K562 (cell line): ENCODE measurements around the gene LUC7L. TPM values are rescaled to one million over a fixed set of nuclear protein-coding genes. Genes with fewer than 3 reads are reported as not detected.

ENCODE experiments used
- CC2D1A ChIP-seq: fragments of 450-650 bp; IDR thresholded peaks from 2 replicates; pipeline ENCODE4 v1.6.1; 2017; ENCODE audit warnings: mild to moderate bottlenecking
- CHD4 ChIP-seq: fragments of 200-600 bp; sonication (generic); IDR thresholded peaks from 3 replicates; pipeline ENCODE4 v1.6.1; 2012; ENCODE audit warnings: low read depth, mild to moderate bottlenecking, mixed read lengths, low read length, inconsistent platforms; ENCODE audit not compliant: insufficient read depth, insufficient replicate concordance, poor library complexity, severe bottlenecking
- CSDE1 ChIP-seq, 2 experiments: fragments of 450-650 bp; IDR thresholded peaks; 2 replicates each; pipeline ENCODE4 v1.6.1; 2016; ENCODE audit warnings: mild to moderate bottlenecking in 1 of 2
- DNMT1 ChIP-seq: fragments of 450-650 bp; IDR thresholded peaks from 2 replicates; pipeline ENCODE4 v1.6.1; 2016; ENCODE audit warnings: antibody characterized with exemption, mild to moderate bottlenecking
- ERF ChIP-seq: fragments of 450-650 bp; formaldehyde crosslinking; IDR thresholded peaks from 2 replicates; pipeline ENCODE4 v1.4.0; 2020; ENCODE audit warnings: mild to moderate bottlenecking, mixed read lengths
- FOS ChIP-seq: IDR thresholded peaks from 3 replicates; pipeline ENCODE4 v1.6.1; 2011; ENCODE audit not compliant: insufficient read length; ENCODE audit errors: extremely low read depth
- GATAD2A ChIP-seq: fragments of 450-650 bp; IDR thresholded peaks from 2 replicates; pipeline ENCODE4 v1.6.1; 2017
- HDAC2 ChIP-seq: fragments of 450-650 bp; IDR thresholded peaks from 2 replicates; pipeline ENCODE4 v1.6.1; 2016; ENCODE audit warnings: mild to moderate bottlenecking
- HLTF ChIP-seq: fragments of 450-650 bp; IDR thresholded peaks from 2 replicates; pipeline ENCODE4 v1.6.1; 2016
- MEF2D ChIP-seq: conservative IDR thresholded peaks from 2 replicates; pipeline ENCODE4 v1.6.1; 2016; ENCODE audit warnings: low read depth, missing genetic modification characterization, missing compliant biosample characterization
- MYNN ChIP-seq, 2 experiments: sonication (generic); formaldehyde crosslinking in 1 of 2; IDR thresholded peaks; 2 replicates each; pipeline versions ENCODE4 v1.5.0 to v1.6.1; 2016 to 2020; ENCODE audit warnings: antibody characterized with exemption in 1 of 2, missing genetic modification reagents in 1 of 2
- NRF1 ChIP-seq, 2 experiments: fragments of 450-650 bp; IDR thresholded peaks in 1 of 2; conservative IDR thresholded peaks in 1 of 2; 2 replicates each; pipeline ENCODE4 v1.6.1; 2014; ENCODE audit warnings: mild to moderate bottlenecking in 2 of 2
- PREB ChIP-seq: sonication (generic); formaldehyde crosslinking; IDR thresholded peaks from 2 replicates; pipeline ENCODE4 v1.8.1; 2023; ENCODE audit warnings: mild to moderate bottlenecking, missing genetic modification reagents
- PYGO2 ChIP-seq: fragments of 450-650 bp; IDR thresholded peaks from 2 replicates; pipeline ENCODE4 v1.6.1; 2016; ENCODE audit warnings: mild to moderate bottlenecking, missing genetic modification characterization, moderate library complexity, missing compliant biosample characterization
- RBBP5 ChIP-seq: fragments of 200-600 bp; sonication (generic); IDR thresholded peaks from 2 replicates; pipeline ENCODE4 v1.6.1; 2012; ENCODE audit warnings: borderline replicate concordance, mild to moderate bottlenecking, low read length, control low read depth, inconsistent platforms; ENCODE audit not compliant: insufficient read depth, poor library complexity, severe bottlenecking
- SMC3 ChIP-seq: conservative IDR thresholded peaks from 2 replicates; pipeline ENCODE4 v1.6.1; 2011; ENCODE audit warnings: low read depth, low read length, improper control_type of control experiment; ENCODE audit not compliant: insufficient read depth
- TBP ChIP-seq: optimal IDR thresholded peaks from 2 replicates; pipeline ENCODE3; 2011; ENCODE audit warnings: low read depth, low read length, improper control_type of control experiment
- ZBTB7A ChIP-seq: IDR thresholded peaks from 2 replicates; pipeline ENCODE4 v1.6.1; 2011; ENCODE audit warnings: low read depth, mild to moderate bottlenecking, low read length, moderate library complexity, borderline replicate concordance; ENCODE audit not compliant: control insufficient read depth
- ZNF274 ChIP-seq: IDR thresholded peaks from 2 replicates; pipeline ENCODE4 v1.6.1; 2011; ENCODE audit warnings: low read depth, mild to moderate bottlenecking, low read length, moderate library complexity, borderline replicate concordance
- ZNF511 ChIP-seq: sonication (generic); formaldehyde crosslinking; IDR thresholded peaks from 2 replicates; pipeline ENCODE4 v1.8.0; 2022; ENCODE audit warnings: mild to moderate bottlenecking, missing genetic modification reagents
- ZNF584 ChIP-seq: fragments of 200-800 bp; sonication (Bioruptor generic); IDR thresholded peaks from 2 replicates; pipeline ENCODE4 v1.6.1; 2016; ENCODE audit warnings: low read depth, mild to moderate bottlenecking, missing genetic modification characterization, missing compliant biosample characterization
- polyA plus RNA-seq, 8 experiments: library from polyadenylated mRNA; depleted of rRNA in 4 of 8; stranded (reverse) in 5 of 8; unstranded in 3 of 8; fragments of >200 nt; fragmentation: Nextera tagmentation in 2 of 8; fragmentation: Illumina TruSeq in 1 of 8; extraction: Ambion mirVana in 2 of 8; extraction: Trizol in 1 of 8; gene quantifications; 2 replicates each; pipeline versions ENCODE4 v1.2.1 to v1.2.3, GENCODE V29; 2011 to 2014; ENCODE audit warnings: inconsistent platforms in 1 of 8, missing spikeins in 1 of 8
- total RNA-seq, 7 experiments: library from RNA; depleted of rRNA in 6 of 7; stranded (reverse); fragments of >200 nt in 6 of 7; fragmentation: Illumina TruSeq in 2 of 7; extraction: Trizol in 2 of 7; gene quantifications; 2 replicates each; pipeline versions ENCODE4 v1.2.1 to v1.2.3, GENCODE V29; 2011 to 2021; ENCODE audit warnings: low replicate concordance in 1 of 7
- TF ChIP-seq, protein P1 (sequence below), 2 experiments: fragments of 450-650 bp in 1 of 2; IDR thresholded peaks; 2 replicates each; pipeline ENCODE4 v1.6.1; 2011 to 2017; ENCODE audit warnings: low read depth in 2 of 2, antibody characterized with exemption in 1 of 2, borderline replicate concordance in 1 of 2, low read length in 1 of 2, mild to moderate bottlenecking in 1 of 2, mixed read lengths in 1 of 2; ENCODE audit not compliant: control insufficient read depth in 1 of 2
- TF ChIP-seq, protein P2 (sequence below): fragments of 250-450 bp; sonication (Bioruptor Pico); IDR thresholded peaks from 2 replicates; pipeline ENCODE4 v1.8.0; 2022; ENCODE audit warnings: inconsistent platforms

Gene LUC7L
- total and polyA plus RNA-seq, 9 of the 15 experiments (the other 6 are each of a cell fraction or from before 2014, with no cell fraction given) = 1.7 to 93.3 (median 59.5) TPM

DNA sequence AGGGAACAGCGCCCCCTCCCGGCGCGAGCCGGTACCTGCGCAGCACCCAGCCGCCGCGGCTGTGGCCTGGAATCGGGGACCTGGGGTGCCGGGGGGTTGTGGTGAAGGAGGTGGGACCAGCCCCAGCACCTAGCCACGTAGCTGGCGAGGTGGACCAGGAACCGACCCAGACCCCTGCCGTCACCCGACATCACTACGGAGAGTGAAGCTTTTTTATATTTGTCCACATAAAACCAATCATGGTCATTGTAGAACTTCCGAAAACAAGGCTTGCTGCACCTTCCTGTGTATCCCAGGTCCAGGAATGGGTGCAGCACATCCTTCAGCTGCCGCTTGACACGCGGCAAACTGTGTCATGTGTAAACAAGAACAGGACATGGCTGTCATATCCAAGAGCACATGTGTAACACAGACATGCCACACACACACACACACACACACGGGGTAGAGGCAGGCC lies 47.7 kb downstream of the LUC7L start (continued):
- TF ChIP-seq CC2D1A (no peak), MYNN (IDR thresholded peaks at IDR 0.05) (no peak), MYNN (CRISPR knock-in tag; IDR thresholded peaks at IDR 0.05) (no peak), CSDE1 (IDR thresholded peaks at IDR 0.05) (no peak), ERF (0 out of 2 replicates have a peak, but pooled peaks have one; percentile 3), PYGO2 (tag) (no peak), CHD4 (no peak), ZBTB7A (no peak), RBBP5 (no peak), ZNF511 (CRISPR knock-in tag) (no peak), FOS (no peak), ZNF584 (no peak), TBP (peak; percentile 3), NRF1 (conservative IDR thresholded peaks at IDR 0.05 in 1 of 2, IDR thresholded peaks at IDR 0.05 in 1 of 2) (peak; percentile 75 to 80; a peak in 3 of 4 replicates), GATAD2A (no peak), PREB (CRISPR knock-in tag) (no peak), ZNF274 (no peak; the same call in 1 of the 2 replicates), HDAC2 (no peak), HLTF (no peak), DNMT1 (no peak), MEF2D (tag) (no peak), SMC3 (peak; percentile 94; the same call in 1 of the 2 replicates)
- TF ChIP-seq, protein P1, sequence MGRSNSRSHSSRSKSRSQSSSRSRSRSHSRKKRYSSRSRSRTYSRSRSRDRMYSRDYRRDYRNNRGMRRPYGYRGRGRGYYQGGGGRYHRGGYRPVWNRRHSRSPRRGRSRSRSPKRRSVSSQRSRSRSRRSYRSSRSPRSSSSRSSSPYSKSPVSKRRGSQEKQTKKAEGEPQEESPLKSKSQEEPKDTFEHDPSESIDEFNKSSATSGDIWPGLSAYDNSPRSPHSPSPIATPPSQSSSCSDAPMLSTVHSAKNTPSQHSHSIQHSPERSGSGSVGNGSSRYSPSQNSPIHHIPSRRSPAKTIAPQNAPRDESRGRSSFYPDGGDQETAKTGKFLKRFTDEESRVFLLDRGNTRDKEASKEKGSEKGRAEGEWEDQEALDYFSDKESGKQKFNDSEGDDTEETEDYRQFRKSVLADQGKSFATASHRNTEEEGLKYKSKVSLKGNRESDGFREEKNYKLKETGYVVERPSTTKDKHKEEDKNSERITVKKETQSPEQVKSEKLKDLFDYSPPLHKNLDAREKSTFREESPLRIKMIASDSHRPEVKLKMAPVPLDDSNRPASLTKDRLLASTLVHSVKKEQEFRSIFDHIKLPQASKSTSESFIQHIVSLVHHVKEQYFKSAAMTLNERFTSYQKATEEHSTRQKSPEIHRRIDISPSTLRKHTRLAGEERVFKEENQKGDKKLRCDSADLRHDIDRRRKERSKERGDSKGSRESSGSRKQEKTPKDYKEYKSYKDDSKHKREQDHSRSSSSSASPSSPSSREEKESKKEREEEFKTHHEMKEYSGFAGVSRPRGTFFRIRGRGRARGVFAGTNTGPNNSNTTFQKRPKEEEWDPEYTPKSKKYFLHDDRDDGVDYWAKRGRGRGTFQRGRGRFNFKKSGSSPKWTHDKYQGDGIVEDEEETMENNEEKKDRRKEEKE (IDR thresholded peaks at IDR 0.05; ENCODE audit: borderline replicate concordance in 1 of 2, control insufficient read depth in 1 of 2, low read depth in 2 of 2, low read length in 1 of 2) = no peak
- TF ChIP-seq, protein P2, sequence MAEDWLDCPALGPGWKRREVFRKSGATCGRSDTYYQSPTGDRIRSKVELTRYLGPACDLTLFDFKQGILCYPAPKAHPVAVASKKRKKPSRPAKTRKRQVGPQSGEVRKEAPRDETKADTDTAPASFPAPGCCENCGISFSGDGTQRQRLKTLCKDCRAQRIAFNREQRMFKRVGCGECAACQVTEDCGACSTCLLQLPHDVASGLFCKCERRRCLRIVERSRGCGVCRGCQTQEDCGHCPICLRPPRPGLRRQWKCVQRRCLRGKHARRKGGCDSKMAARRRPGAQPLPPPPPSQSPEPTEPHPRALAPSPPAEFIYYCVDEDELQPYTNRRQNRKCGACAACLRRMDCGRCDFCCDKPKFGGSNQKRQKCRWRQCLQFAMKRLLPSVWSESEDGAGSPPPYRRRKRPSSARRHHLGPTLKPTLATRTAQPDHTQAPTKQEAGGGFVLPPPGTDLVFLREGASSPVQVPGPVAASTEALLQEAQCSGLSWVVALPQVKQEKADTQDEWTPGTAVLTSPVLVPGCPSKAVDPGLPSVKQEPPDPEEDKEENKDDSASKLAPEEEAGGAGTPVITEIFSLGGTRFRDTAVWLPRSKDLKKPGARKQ = peak; percentile 78; the same call in 1 of the 2 replicates
